HEK293T (cell line): ENCODE data around the gene HSBP1L1.

Source experiments
- BHLHE40 ChIP-seq: fragments of 450-650 bp; IDR thresholded peaks from 2 replicates; pipeline ENCODE4 v1.6.1; 2016; ENCODE audit warnings: mild to moderate bottlenecking, moderate library complexity, borderline replicate concordance
- HDGF ChIP-seq: fragments of 450-650 bp; IDR thresholded peaks from 2 replicates; pipeline ENCODE4 v1.6.1; 2017; ENCODE audit warnings: antibody characterized with exemption, borderline replicate concordance
- PKNOX1 ChIP-seq: fragments of 450-650 bp; IDR thresholded peaks from 2 replicates; pipeline ENCODE4 v1.6.1; 2016
- SP1 ChIP-seq: fragments of 450-650 bp; IDR thresholded peaks from 2 replicates; pipeline ENCODE4 v1.6.1; 2017
- SUZ12 ChIP-seq: fragments of 450-650 bp; IDR thresholded peaks from 2 replicates; pipeline ENCODE4 v1.6.1; 2016; ENCODE audit warnings: mild to moderate bottlenecking

- TF ChIP-seq SP1 (no peak), PKNOX1 (no peak), BHLHE40 (no peak), SUZ12 (no peak), HDGF (no peak)
Measured at GRCh38 chr18:79926306-79926705, 38.1 kb upstream of the HSBP1L1 start.
